ENCODE measurements around the gene ETS2. TPM values are rescaled to one million over a fixed set of nuclear protein-coding genes. Genes with fewer than 3 reads are reported as not detected.

Gene ETS2
- total and polyA plus RNA-seq, 10 of the 15 experiments (the other 5 are each of a cell fraction or from before 2014, with no cell fraction given), result 0.52 to 8.6 (median 3.8) TPM

DNA sequence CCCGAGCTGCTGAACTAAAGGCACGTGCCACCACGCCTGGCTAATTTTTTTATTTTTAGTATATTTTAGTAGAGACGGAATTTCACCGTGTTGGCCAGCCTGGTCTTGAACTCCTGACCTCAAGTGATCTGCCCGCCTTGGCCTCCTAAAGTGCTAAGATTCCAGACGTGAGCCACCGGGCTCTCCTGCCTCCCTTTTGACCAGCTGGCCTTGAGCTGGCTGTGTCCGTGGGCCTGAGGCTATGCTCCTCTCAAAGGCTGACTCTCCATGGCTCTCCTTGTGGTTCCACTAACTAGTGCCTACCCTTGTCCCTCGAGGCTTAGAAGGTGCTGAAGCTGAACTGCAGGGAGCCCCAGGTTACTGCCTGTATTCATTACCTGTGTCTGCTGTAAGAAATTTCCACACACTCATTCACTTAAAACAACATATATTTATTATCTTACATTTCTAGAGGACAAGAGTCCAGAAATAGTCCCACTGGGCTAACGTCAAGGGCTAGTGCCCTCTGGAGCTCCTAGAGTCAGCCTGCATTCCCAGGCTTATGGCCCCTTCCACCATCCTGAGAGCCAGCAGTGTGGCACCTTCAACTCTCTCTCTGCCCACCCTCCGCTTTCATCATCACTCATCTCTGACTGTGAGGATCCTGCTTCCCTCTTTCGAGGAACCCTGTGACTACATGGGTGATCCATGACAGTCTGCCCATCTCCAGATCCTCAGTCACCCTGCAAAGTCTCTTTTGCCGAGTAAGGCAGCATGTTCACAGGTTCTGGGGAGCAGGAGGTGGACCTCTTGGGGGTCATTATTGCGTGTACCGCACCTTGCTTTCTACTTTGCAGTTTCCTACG is 34.9 kb downstream of the ETS2 start (continued):
- TF ChIP-seq EZH2 (IDR thresholded peaks at IDR 0.05; ENCODE audit: borderline replicate concordance, control insufficient read depth, low read depth, low read length) (no peak), USF1 (IDR thresholded peaks at IDR 0.05; ENCODE audit: borderline replicate concordance, extremely low read length, insufficient read depth, low read depth, low read length) (no peak)

GRCh38 chr21:38841472-38841871 is 35.7 kb downstream of the ETS2 start:
- Histone ChIP-seq H3K9me3 (replicated peaks; ENCODE audit: control insufficient read depth, insufficient read depth, low read length) (no peaks in the 10 kb centered on the region), H3K79me2 (ENCODE audit: control insufficient read depth, insufficient read depth, low read length) (no peaks in the 10 kb centered on the region), H2AFZ (ENCODE audit: control insufficient read depth, low read depth, low read length) (no peak overlapping the region), H3K27me3 (replicated peaks in 1 of 2; ENCODE audit: control insufficient read depth in 2 of 2, insufficient read depth in 2 of 2, low read length in 1 of 2) (no peaks in the 10 kb centered on the region; a peak in 1 of 4 replicates), H3K4me2 (ENCODE audit: control insufficient read depth, insufficient read depth) (no peak overlapping the region), H3K36me3 (ENCODE audit: control insufficient read depth in 2 of 2, insufficient read depth in 2 of 2, low read length in 1 of 2) (no peaks in the 10 kb centered on the region), H4K20me1 (ENCODE audit: control insufficient read depth, insufficient read depth) (no peaks in the 10 kb centered on the region), H3K27ac (ENCODE audit: control insufficient read depth, insufficient read depth) (no peak overlapping the region), H3K4me3 (no peak overlapping the region), H3K9ac (ENCODE audit: control insufficient read depth, insufficient read depth, low read length) (no peak overlapping the region), H3K4me1 (ENCODE audit: control insufficient read depth, insufficient read depth, low read length) (no peaks in the 10 kb centered on the region)
- SMC1A ChIA-PET (ENCODE audit: uncharacterized antibody, unreplicated experiment), result no interaction called here
- DNase-seq (ENCODE audit: low read depth, low spot score), result no peak
- in situ Hi-C loops (cut with MboI), result no loop called here
- POLR2A ChIA-PET, result no interaction called here
- CTCF ChIA-PET, result no interaction called here
- BruUV-seq (replicated peaks), result no TSS peak
- no peak for TF ChIP-seq CBX3 (IDR thresholded peaks at IDR 0.05; ENCODE audit: borderline replicate concordance, low read depth)
- no peak for TF ChIP-seq MYB (IDR thresholded peaks at IDR 0.05; ENCODE audit: borderline replicate concordance, low read depth, low read length)
- no peak for TF ChIP-seq SUZ12 (IDR thresholded peaks at IDR 0.05; ENCODE audit: unreplicated experiment)
- TF ChIP-seq BMI1 (IDR thresholded peaks at IDR 0.05; ENCODE audit: borderline replicate concordance), result no peak
- no peak for TF ChIP-seq RBBP5 (conservative IDR thresholded peaks at IDR 0.05)
- no peak for TF ChIP-seq SREBF1 (IDR thresholded peaks at IDR 0.05; ENCODE audit: low read length)
- TF ChIP-seq CBX5 (IDR thresholded peaks at IDR 0.05; ENCODE audit: low read depth), result no peak
- no peak for TF ChIP-seq RCOR1 (conservative IDR thresholded peaks at IDR 0.05; ENCODE audit: low read depth, low read length)
- TF ChIP-seq, protein P1, sequence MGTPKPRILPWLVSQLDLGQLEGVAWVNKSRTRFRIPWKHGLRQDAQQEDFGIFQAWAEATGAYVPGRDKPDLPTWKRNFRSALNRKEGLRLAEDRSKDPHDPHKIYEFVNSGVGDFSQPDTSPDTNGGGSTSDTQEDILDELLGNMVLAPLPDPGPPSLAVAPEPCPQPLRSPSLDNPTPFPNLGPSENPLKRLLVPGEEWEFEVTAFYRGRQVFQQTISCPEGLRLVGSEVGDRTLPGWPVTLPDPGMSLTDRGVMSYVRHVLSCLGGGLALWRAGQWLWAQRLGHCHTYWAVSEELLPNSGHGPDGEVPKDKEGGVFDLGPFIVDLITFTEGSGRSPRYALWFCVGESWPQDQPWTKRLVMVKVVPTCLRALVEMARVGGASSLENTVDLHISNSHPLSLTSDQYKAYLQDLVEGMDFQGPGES (IDR thresholded peaks at IDR 0.05), result no peak
- TF ChIP-seq DPF2 (IDR thresholded peaks at IDR 0.05), result no peak
- no peak for TF ChIP-seq GABPA (IDR thresholded peaks at IDR 0.05; ENCODE audit: low read depth)
- TF ChIP-seq NR2F1 (conservative IDR thresholded peaks at IDR 0.05), result no peak
- TF ChIP-seq ZNF207 (IDR thresholded peaks at IDR 0.05; ENCODE audit: borderline replicate concordance), result no peak
- no peak for FAIRE-seq
- intact Hi-C loops (cut with micrococcal nuclease; ENCODE audit: unreplicated experiment), result no loop called here
- no peak for ATAC-seq
- WGBS (ENCODE audit: insufficient coverage, insufficient replicate concordance, low lambda C conversion rate, missing lambda C conversion rate), result 95% methylated on average over 2 of the region's 2 CpGs
- RAD21 ChIA-PET (ENCODE audit: unreplicated experiment), result no interaction called here
